ENCODE measurements around the gene B9D2. TPM values are rescaled to one million over a fixed set of nuclear protein-coding genes. Genes with fewer than 3 reads are reported as not detected.

Gene B9D2
- total RNA-seq, 1 donor from 2014 or later = 4.6 TPM

DNA sequence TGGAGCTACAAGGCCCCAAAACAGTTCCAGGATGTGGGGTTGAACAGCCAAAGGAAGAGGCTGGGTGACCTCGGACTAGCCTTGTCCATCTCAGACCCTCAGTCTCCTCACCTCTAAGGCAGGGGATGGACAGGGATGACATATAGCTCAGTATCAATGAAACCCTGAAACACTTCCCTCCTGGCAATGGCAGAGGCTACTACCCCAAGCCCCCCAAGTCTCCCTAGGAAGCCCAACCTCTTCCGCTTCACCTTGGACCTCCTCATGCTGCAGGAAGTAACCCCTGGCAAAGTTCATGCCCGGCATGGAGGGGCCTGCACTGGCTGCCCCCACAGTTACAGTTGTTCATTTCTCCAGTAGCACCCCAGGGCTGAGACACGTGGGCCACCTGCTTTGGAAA is 43.4 kb downstream of the B9D2 start:
- peak overlapping the region; percentile 100 for H3K27ac Mint-ChIP-seq (ENCODE audit: unreplicated experiment)
- no peaks in the 10 kb centered on the region for H3K27me3 Mint-ChIP-seq (ENCODE audit: unreplicated experiment)
- TF ChIP-seq, protein P1, sequence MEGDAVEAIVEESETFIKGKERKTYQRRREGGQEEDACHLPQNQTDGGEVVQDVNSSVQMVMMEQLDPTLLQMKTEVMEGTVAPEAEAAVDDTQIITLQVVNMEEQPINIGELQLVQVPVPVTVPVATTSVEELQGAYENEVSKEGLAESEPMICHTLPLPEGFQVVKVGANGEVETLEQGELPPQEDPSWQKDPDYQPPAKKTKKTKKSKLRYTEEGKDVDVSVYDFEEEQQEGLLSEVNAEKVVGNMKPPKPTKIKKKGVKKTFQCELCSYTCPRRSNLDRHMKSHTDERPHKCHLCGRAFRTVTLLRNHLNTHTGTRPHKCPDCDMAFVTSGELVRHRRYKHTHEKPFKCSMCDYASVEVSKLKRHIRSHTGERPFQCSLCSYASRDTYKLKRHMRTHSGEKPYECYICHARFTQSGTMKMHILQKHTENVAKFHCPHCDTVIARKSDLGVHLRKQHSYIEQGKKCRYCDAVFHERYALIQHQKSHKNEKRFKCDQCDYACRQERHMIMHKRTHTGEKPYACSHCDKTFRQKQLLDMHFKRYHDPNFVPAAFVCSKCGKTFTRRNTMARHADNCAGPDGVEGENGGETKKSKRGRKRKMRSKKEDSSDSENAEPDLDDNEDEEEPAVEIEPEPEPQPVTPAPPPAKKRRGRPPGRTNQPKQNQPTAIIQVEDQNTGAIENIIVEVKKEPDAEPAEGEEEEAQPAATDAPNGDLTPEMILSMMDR (IDR thresholded peaks at IDR 0.05) = no peak
- H3K9me3 Mint-ChIP-seq (ENCODE audit: unreplicated experiment) = no peaks in the 10 kb centered on the region
- no peak for DNase-seq (ENCODE audit: extremely low spot score, unreplicated experiment)
- no peak overlapping the region for H3K4me3 Mint-ChIP-seq (ENCODE audit: unreplicated experiment)
- H3K36me3 Mint-ChIP-seq (ENCODE audit: unreplicated experiment) = peaks cover 33% of the 10 kb centered on the region
- H3K4me1 Mint-ChIP-seq (ENCODE audit: unreplicated experiment) = peaks cover 58% of the 10 kb centered on the region

DNA sequence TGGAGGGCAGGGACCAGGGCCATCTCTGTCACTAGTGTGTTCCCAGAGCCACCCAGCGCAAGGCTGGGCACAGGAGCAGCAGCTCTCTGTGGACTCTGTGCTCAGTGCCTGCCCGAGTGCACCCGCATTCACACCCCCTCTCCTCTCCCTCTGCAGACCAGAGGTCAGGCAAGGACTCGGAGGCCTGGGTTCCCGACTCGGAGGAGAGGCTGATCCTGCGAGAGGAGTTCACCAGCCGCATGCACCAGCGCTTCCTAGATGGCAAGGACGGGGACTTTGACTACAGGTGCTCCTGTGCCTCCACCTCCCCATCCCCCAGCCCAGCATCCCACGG is 43.8 kb downstream of the B9D2 start:
- no peaks in the 10 kb centered on the region for H3K9me3 Mint-ChIP-seq (ENCODE audit: unreplicated experiment)
- no peak for DNase-seq (ENCODE audit: extremely low spot score, unreplicated experiment)
- H3K4me3 Mint-ChIP-seq (ENCODE audit: unreplicated experiment) = no peak overlapping the region
- H3K36me3 Mint-ChIP-seq (ENCODE audit: unreplicated experiment) = peaks cover 33% of the 10 kb centered on the region
- peaks cover 54% of the 10 kb centered on the region for H3K4me1 Mint-ChIP-seq (ENCODE audit: unreplicated experiment)
- peak overlapping the region; percentile 47 for H3K27ac Mint-ChIP-seq (ENCODE audit: unreplicated experiment)
- TF ChIP-seq, protein P1 (IDR thresholded peaks at IDR 0.05) = no peak
- H3K27me3 Mint-ChIP-seq (ENCODE audit: unreplicated experiment) = no peaks in the 10 kb centered on the region

DNA sequence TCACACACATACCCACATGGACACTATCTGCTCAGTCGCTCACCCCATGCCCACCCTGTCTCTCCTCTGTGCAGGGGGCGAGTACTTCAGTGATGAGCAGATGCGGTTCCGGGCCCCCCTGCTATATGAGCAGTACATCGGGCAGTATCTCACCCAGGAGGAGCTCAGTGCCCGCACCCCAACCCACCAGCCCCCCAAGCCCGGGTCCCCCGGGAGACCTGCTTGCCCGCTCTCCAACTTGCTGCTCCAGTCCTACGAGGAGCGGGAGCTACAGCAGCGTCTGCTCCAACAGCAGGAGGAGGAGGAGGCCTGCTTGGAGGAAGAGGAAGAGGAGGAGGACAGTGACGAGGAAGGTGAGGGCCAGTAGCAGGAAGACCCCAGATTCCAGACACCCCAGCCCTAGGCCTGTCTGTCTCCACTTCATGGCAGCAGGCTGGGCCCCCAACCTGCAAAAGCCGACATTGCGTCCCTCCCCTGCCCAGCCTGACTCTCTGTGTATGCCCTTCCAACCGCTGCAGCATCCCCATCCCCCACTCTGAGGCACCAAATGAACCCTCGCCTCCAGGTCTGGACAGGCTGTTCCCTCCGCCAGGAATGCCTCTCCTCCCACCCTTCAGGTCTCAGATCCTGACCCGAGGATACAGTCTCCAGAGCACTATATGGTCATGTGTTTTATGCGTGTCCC is 44.3 kb downstream of the B9D2 start:
- Mint-ChIP-seq H3K4me1 (ENCODE audit: unreplicated experiment) (peaks cover 48% of the 10 kb centered on the region), H3K36me3 (ENCODE audit: unreplicated experiment) (peaks cover 33% of the 10 kb centered on the region)
- DNase-seq (ENCODE audit: extremely low spot score, unreplicated experiment) = no peak

DNA sequence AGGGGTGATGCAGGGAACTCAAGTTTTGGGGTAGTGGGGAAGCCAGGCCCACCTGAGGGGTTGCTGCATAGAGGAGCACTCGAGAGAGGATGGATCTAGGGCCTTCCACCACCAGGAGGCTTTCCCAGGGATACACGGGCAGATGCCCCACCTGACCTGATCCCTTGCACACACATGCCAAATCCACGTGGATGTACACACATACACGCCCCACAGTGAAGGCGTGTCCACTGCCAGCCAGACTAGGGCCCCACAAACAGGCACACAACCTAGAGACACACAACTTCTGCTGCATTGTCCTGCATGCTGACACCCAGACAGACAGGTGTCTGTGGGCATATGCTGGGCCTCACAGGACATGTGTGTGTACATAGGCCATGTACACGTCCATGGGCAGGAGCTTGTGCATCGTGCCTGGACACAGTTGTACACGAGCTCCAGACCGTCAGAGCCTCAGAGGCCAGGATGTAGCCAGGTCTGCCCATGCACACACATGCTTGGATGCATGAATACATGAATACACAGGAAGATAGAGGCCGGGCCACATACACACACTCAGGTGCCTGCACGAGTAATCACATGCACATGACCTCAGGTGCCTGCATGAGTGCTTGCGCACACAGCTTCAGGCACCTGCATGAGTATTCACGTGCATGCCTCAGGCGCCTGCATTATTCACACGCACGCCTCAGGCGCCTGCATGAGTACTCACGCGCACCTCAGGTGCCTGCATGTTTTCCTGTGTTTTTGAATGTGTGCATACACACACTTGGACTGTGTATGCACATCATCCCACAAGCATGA is 45.1 kb downstream of the B9D2 start:
- Mint-ChIP-seq H3K4me3 (ENCODE audit: unreplicated experiment) (no peak overlapping the region), H3K27ac (ENCODE audit: unreplicated experiment) (peak overlapping the region; percentile 14), H3K27me3 (ENCODE audit: unreplicated experiment) (no peaks in the 10 kb centered on the region), H3K4me1 (ENCODE audit: unreplicated experiment) (peaks cover 41% of the 10 kb centered on the region), H3K36me3 (ENCODE audit: unreplicated experiment) (peaks cover 33% of the 10 kb centered on the region), H3K9me3 (ENCODE audit: unreplicated experiment) (no peaks in the 10 kb centered on the region)
- DNase-seq (ENCODE audit: extremely low spot score, unreplicated experiment) = no peak
- TF ChIP-seq, protein P1 (IDR thresholded peaks at IDR 0.05) = no peak

More for the DNA sequence above, 44.3 kb downstream of the B9D2 start:
- TF ChIP-seq, protein P1 (IDR thresholded peaks at IDR 0.05) = no peak
- H3K9me3 Mint-ChIP-seq (ENCODE audit: unreplicated experiment) = no peaks in the 10 kb centered on the region
- no peak overlapping the region for H3K4me3 Mint-ChIP-seq (ENCODE audit: unreplicated experiment)
- peak overlapping the region; percentile 47 for H3K27ac Mint-ChIP-seq (ENCODE audit: unreplicated experiment)
- no peaks in the 10 kb centered on the region for H3K27me3 Mint-ChIP-seq (ENCODE audit: unreplicated experiment)

DNA sequence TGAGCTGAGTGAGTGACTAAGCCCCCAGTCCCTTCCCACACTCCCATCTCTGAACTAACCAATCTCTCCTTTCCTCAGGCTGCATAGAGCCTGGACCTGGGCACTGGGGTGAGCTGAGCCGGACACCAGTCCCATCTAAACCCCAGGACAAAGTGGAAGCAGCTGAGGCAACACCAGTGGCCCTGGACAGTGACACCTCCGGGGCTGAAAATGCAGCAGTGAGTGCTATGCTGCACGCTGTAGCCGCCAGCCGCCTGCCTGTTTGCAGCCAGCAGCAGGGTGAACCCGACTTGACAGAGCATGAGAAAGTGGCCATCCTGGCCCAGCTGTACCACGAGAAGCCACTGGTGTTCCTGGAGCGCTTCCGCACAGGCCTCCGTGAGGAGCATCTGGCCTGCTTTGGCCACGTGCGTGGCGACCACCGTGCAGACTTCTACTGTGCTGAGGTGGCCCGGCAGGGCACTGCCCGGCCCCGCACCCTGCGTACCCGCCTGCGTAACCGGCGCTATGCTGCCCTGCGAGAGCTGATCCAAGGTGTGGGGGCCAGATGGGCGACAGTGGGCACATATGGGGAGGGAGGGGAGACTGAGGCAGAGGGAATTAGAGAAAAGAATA is 47.5 kb downstream of the B9D2 start:
- H3K4me3 Mint-ChIP-seq (ENCODE audit: unreplicated experiment) = no peak overlapping the region
- H3K36me3 Mint-ChIP-seq (ENCODE audit: unreplicated experiment) = peaks cover 38% of the 10 kb centered on the region
- peaks cover 37% of the 10 kb centered on the region for H3K4me1 Mint-ChIP-seq (ENCODE audit: unreplicated experiment)
- no peaks in the 10 kb centered on the region for H3K9me3 Mint-ChIP-seq (ENCODE audit: unreplicated experiment)
- TF ChIP-seq, protein P1 (IDR thresholded peaks at IDR 0.05) = no peak
- DNase-seq (ENCODE audit: extremely low spot score, unreplicated experiment) = no peak
- H3K27ac Mint-ChIP-seq (ENCODE audit: unreplicated experiment) = no peak overlapping the region
- no peaks in the 10 kb centered on the region for H3K27me3 Mint-ChIP-seq (ENCODE audit: unreplicated experiment)

All from osteocyte (in vitro differentiated cells).